GM12878 (cell line): ENCODE results near the gene PCDH7. TPM values are rescaled to one million over a fixed set of nuclear protein-coding genes. Genes with fewer than 3 reads are reported as not detected.

ENCODE experiments used
- ATAC-seq: fragments of 200-7000 bp; cut with Tn5 transposase; 3 replicates; pipeline ENCODE4 v1.9.1; 2020; ENCODE audit warnings: mild to moderate bottlenecking, moderate library complexity
- BruUV-seq: library from RNA; stranded (reverse); fragments of 400-500 nt; replicated peaks from 2 replicates; lab custom pipeline; 2021; lab: Mats Ljungman, UMichigan
- CTCF ChIA-PET: fragments of 300-600 bp; sonication (Branson Sonifier 250); formaldehyde crosslinking; extraction: SDS; loops from one replicate; lab custom pipeline; 2021; ENCODE audit warnings: inconsistent platforms; lab: Yijun Ruan, JAX
- POLR2A ChIA-PET: fragments of 350-600 bp; formaldehyde crosslinking; extraction: SDS; loops from one replicate; lab custom pipeline; 2021; ENCODE audit warnings: inconsistent platforms; lab: Charles Lee
- RAD21 ChIA-PET: fragments of 300-600 bp; sonication (Branson Sonifier 250); formaldehyde crosslinking; loops from one replicate; lab custom pipeline; 2023; ENCODE audit warnings: antibody characterized with exemption; ENCODE audit not compliant: unreplicated experiment; lab: Charles Lee
- SMC1A ChIA-PET: fragments of 300-600 bp; sonication (Branson Sonifier 250); formaldehyde crosslinking; loops from one replicate; lab custom pipeline; 2023; ENCODE audit not compliant: unreplicated experiment, uncharacterized antibody; lab: Charles Lee
- DNase-seq: peaks from one replicate; pipeline ENCODE4 v3.0.0-alpha.2; 2011; ENCODE audit warnings: low read depth, low spot score
- FAIRE-seq: peaks from 3 replicates; lab custom pipeline; 2011; peaks lifted over from hg19 to GRCh38; lab: Jason Lieb, UNC
- H2AFZ ChIP-seq: 2 replicates; pipeline ENCODE4 v1.6.0; 2011; ENCODE audit warnings: low read depth, low read length, control low read depth; ENCODE audit not compliant: control insufficient read depth
- H3K27ac ChIP-seq: 2 replicates; pipeline ENCODE4 v1.5.1; 2011; ENCODE audit warnings: control low read depth; ENCODE audit not compliant: control insufficient read depth, insufficient read depth
- H3K27me3 ChIP-seq, 2 experiments: replicated peaks in 1 of 2; 2 replicates each; pipeline versions ENCODE4 v1.6.0 to v1.6.1; 2011; ENCODE audit warnings: low read length in 1 of 2; ENCODE audit not compliant: control insufficient read depth in 2 of 2, insufficient read depth in 2 of 2
- H3K36me3 ChIP-seq, 2 experiments: 2 replicates each; pipeline ENCODE4 v1.5.1; 2011; ENCODE audit warnings: low read length in 1 of 2; ENCODE audit not compliant: control insufficient read depth in 2 of 2, insufficient read depth in 2 of 2
- H3K4me1 ChIP-seq: 2 replicates; pipeline ENCODE4 v1.6.1; 2011; ENCODE audit warnings: mild to moderate bottlenecking, low read length, moderate library complexity, mixed read lengths; ENCODE audit not compliant: control insufficient read depth, insufficient read depth
- H3K4me2 ChIP-seq: 2 replicates; pipeline ENCODE4 v1.6.0; 2011; ENCODE audit warnings: control low read depth; ENCODE audit not compliant: control insufficient read depth, insufficient read depth
- H3K4me3 ChIP-seq: fragments of 200-600 bp; sonication (generic); 2 replicates; pipeline ENCODE4 v1.5.1; 2016
- H3K79me2 ChIP-seq: 2 replicates; pipeline ENCODE4 v1.6.0; 2011; ENCODE audit warnings: low read length; ENCODE audit not compliant: control insufficient read depth, insufficient read depth
- H3K9ac ChIP-seq: 2 replicates; pipeline ENCODE4 v1.8.0; 2011; ENCODE audit warnings: low read length, control low read depth, mixed read lengths; ENCODE audit not compliant: control insufficient read depth, insufficient read depth
- H3K9me3 ChIP-seq: replicated peaks from 3 replicates; pipeline ENCODE4 v1.5.1; 2011; ENCODE audit warnings: mild to moderate bottlenecking, low read length; ENCODE audit not compliant: control insufficient read depth, insufficient read depth
- H4K20me1 ChIP-seq: 2 replicates; pipeline ENCODE4 v1.6.0; 2011; ENCODE audit not compliant: control insufficient read depth, insufficient read depth
- CUX1 ChIP-seq: IDR thresholded peaks from 2 replicates; pipeline ENCODE4 v1.6.1; 2012; ENCODE audit warnings: improper control_type of control experiment, low read depth, low read length; ENCODE audit not compliant: insufficient replicate concordance
- HCFC1 ChIP-seq: fragments of 150-350 bp; IDR thresholded peaks from 2 replicates; pipeline ENCODE4 v1.6.1; 2014; ENCODE audit warnings: low read length
- KAT2A ChIP-seq: conservative IDR thresholded peaks from 2 replicates; pipeline ENCODE4 v1.6.1; 2011; ENCODE audit warnings: low read depth, low read length; ENCODE audit not compliant: control insufficient read depth
- MYC ChIP-seq: IDR thresholded peaks from 2 replicates; pipeline ENCODE4 v1.6.1; 2011; ENCODE audit warnings: mild to moderate bottlenecking, low read length, moderate library complexity, inconsistent platforms; ENCODE audit not compliant: insufficient read depth, insufficient replicate concordance, insufficient read length, severe bottlenecking
- NBN ChIP-seq: fragments of 450-650 bp; IDR thresholded peaks from 2 replicates; pipeline ENCODE4 v1.6.1; 2016
- NFYA ChIP-seq: IDR thresholded peaks from 2 replicates; pipeline ENCODE4 v1.6.1; 2011; ENCODE audit warnings: low read depth, mild to moderate bottlenecking, low read length, improper control_type of control experiment, borderline replicate concordance
- NR2C1 ChIP-seq: fragments of 450-650 bp; IDR thresholded peaks from 2 replicates; pipeline ENCODE4 v1.6.1; 2017; ENCODE audit warnings: antibody characterized with exemption, mild to moderate bottlenecking, moderate library complexity
- NRF1 ChIP-seq: conservative IDR thresholded peaks from 2 replicates; pipeline ENCODE4 v1.6.1; 2011; ENCODE audit warnings: mild to moderate bottlenecking, low read depth, low read length, improper control_type of control experiment
- RB1 ChIP-seq: fragments of 450-650 bp; formaldehyde crosslinking; IDR thresholded peaks from 2 replicates; pipeline ENCODE4 v1.6.1; 2017; ENCODE audit warnings: mild to moderate bottlenecking, borderline replicate concordance
- TCF12 ChIP-seq: IDR thresholded peaks from 2 replicates; pipeline ENCODE4 v1.6.1; 2011; ENCODE audit warnings: low read depth, mild to moderate bottlenecking, low read length
- ZNF622 ChIP-seq: fragments of 450-650 bp; IDR thresholded peaks from 2 replicates; pipeline ENCODE4 v1.6.1; 2017; ENCODE audit warnings: mild to moderate bottlenecking, inconsistent platforms
- WGBS: methylation state at CpG from one replicate; pipeline ENCODE4 v1.1.6; 2016; ENCODE audit warnings: low lambda C conversion rate; ENCODE audit not compliant: insufficient replicate concordance, insufficient coverage; ENCODE audit errors: missing lambda C conversion rate; 5-methylcytosine and 5-hydroxymethylcytosine counted together
- in situ Hi-C: fragments of 300-500 bp; cut with MboI; formaldehyde crosslinking; loops from 9 replicates; pipeline ENCODE4 v1.14.3; 2018; ENCODE audit warnings: mixed read lengths
- intact Hi-C: fragments of 100-400 bp; cut with micrococcal nuclease; formaldehyde crosslinking; loops from one replicate; pipeline ENCODE4 v1.14.2; 2022; ENCODE audit not compliant: unreplicated experiment
- polyA plus RNA-seq, 11 experiments: library from polyadenylated mRNA; depleted of rRNA in 4 of 11; unstranded in 6 of 11; stranded (reverse) in 5 of 11; fragments of >200 nt; fragmentation: Nextera tagmentation in 4 of 11; fragmentation: Illumina TruSeq in 1 of 11; extraction: Ambion mirVana in 4 of 11; extraction: Trizol in 1 of 11; gene quantifications; 1 replicate in 1 of 11; 2 replicates in 10 of 11; pipeline versions ENCODE4 v1.2.1 to v1.2.3, GENCODE V29; 2011 to 2016; ENCODE audit warnings: inconsistent platforms in 2 of 11, missing spikeins in 2 of 11, low read depth in 1 of 11
- total RNA-seq, 4 experiments: library from RNA; depleted of rRNA in 3 of 4; stranded (reverse); fragments of >200 nt in 3 of 4; fragmentation: Illumina TruSeq in 1 of 4; extraction: Trizol in 1 of 4; gene quantifications; 2 replicates each; pipeline versions ENCODE4 v1.2.1 to v1.2.3, GENCODE V29; 2013 to 2021

Gene PCDH7
- total and polyA plus RNA-seq, 10 of the 15 experiments (the other 5 are each of a cell fraction or from before 2014, with no cell fraction given), result 0.02 to 0.06 (median 0.03) TPM; not detected in 7

- Histone ChIP-seq H3K79me2 (no peaks in the 10 kb centered on the region), H3K9me3 (no peaks in the 10 kb centered on the region), H3K27ac (no peak overlapping the region), H3K4me3 (no peak overlapping the region), H2AFZ (no peak overlapping the region), H3K9ac (no peak overlapping the region), H3K4me2 (no peak overlapping the region), H3K36me3 (no peaks in the 10 kb centered on the region), H3K4me1 (no peaks in the 10 kb centered on the region), H4K20me1 (no peaks in the 10 kb centered on the region), H3K27me3 (no peaks in the 10 kb centered on the region)
- in situ Hi-C loops, result no loop called here
- intact Hi-C loops, result no loop called here
- WGBS, result 34% methylated on average over 6 of the region's 6 CpGs
- CTCF ChIA-PET, result no interaction called here
- RAD21 ChIA-PET, result no interaction called here
- no TSS peak for BruUV-seq
- no peak for TF ChIP-seq NRF1
- no peak for TF ChIP-seq KAT2A
- ATAC-seq (no peak), FAIRE-seq (no peak), DNase-seq (no peak)
- SMC1A ChIA-PET, result interaction anchor here (0.7 to 1.2 kb wide), 2 partner anchors 14 to 407 kb away, joined by 3 to 4 read pairs; no protein-coding TSS in a partner anchor
- POLR2A ChIA-PET, result no interaction called here
Measured at GRCh38 chr4:30757357-30757756, 37.2 kb downstream of the PCDH7 start.

GRCh38 chr4:30760551-30760950 is 40.4 kb downstream of the PCDH7 start:
- SMC1A ChIA-PET, result interaction anchor here (1.4 kb wide), 1 partner anchor 8 kb away, joined by 3 read pairs; no protein-coding TSS in a partner anchor
- CTCF ChIA-PET, result interaction anchor here (0.6 kb wide), 1 partner anchor 60 kb away, joined by 3 read pairs; no protein-coding TSS in a partner anchor
- H3K9me3 ChIP-seq, result no peaks in the 10 kb centered on the region
- H3K4me2 ChIP-seq, result no peak overlapping the region
- FAIRE-seq (no peak), DNase-seq (no peak), ATAC-seq (no peak)
- H3K36me3 ChIP-seq, result no peaks in the 10 kb centered on the region
- BruUV-seq, result no TSS peak
- no peaks in the 10 kb centered on the region for H3K27me3 ChIP-seq
- H3K4me1 ChIP-seq, result no peaks in the 10 kb centered on the region
- H2AFZ ChIP-seq, result no peak overlapping the region
- H3K27ac ChIP-seq, result no peak overlapping the region
- H3K9ac ChIP-seq, result no peak overlapping the region
- POLR2A ChIA-PET, result no interaction called here
- no peaks in the 10 kb centered on the region for H3K79me2 ChIP-seq
- H4K20me1 ChIP-seq, result no peaks in the 10 kb centered on the region
- intact Hi-C loops, result no loop called here
- RAD21 ChIA-PET, result no interaction called here
- in situ Hi-C loops, result no loop called here
- no peak overlapping the region for H3K4me3 ChIP-seq
- TF ChIP-seq HCFC1, result no peak
- TF ChIP-seq MYC, result no peak
- TF ChIP-seq TCF12, result no peak
- TF ChIP-seq RB1, result no peak
- no peak for TF ChIP-seq NFYA
- no peak for TF ChIP-seq ZNF622
- no peak for TF ChIP-seq NBN
- TF ChIP-seq CUX1, result no peak
- no peak for TF ChIP-seq NR2C1
